Neuronal stem cell (in vitro differentiated cells): Measurements from ENCODE around the gene ADARB1.

Experiments used
- DNase-seq: peaks from one replicate; pipeline ENCODE4 v3.0.0-alpha.2; 2013; ENCODE audit warnings: low spot score
- H2AFZ ChIP-seq: one replicate; pipeline ENCODE4 v1.6.1; 2013; ENCODE audit warnings: mild to moderate bottlenecking, low read length, inconsistent platforms
- H2AK5ac ChIP-seq: 2 replicates; pipeline ENCODE4 v1.6.1; 2013; ENCODE audit warnings: low read depth, mild to moderate bottlenecking, inconsistent platforms, low read length, moderate library complexity, mixed read lengths
- H2BK120ac ChIP-seq: 2 replicates; pipeline ENCODE4 v1.6.1; 2013; ENCODE audit warnings: low read depth, mild to moderate bottlenecking, inconsistent platforms, low read length, moderate library complexity, mixed read lengths
- H2BK12ac ChIP-seq: one replicate; pipeline ENCODE4 v1.6.1; 2013; ENCODE audit warnings: low read length, inconsistent platforms
- H2BK15ac ChIP-seq: 2 replicates; pipeline ENCODE4 v1.6.1; 2013; ENCODE audit warnings: mild to moderate bottlenecking, low read length, inconsistent platforms, mixed read lengths
- H2BK5ac ChIP-seq: one replicate; pipeline ENCODE4 v1.6.1; 2013; ENCODE audit warnings: inconsistent platforms, mild to moderate bottlenecking, low read length, moderate library complexity
- H3K14ac ChIP-seq: one replicate; pipeline ENCODE4 v1.6.1; 2013; ENCODE audit warnings: low read length, inconsistent platforms
- H3K18ac ChIP-seq: 2 replicates; pipeline ENCODE4 v1.6.1; 2013; ENCODE audit warnings: low read length, inconsistent platforms
- H3K23ac ChIP-seq: 2 replicates; pipeline ENCODE4 v1.6.1; 2013; ENCODE audit warnings: low read depth, mild to moderate bottlenecking, mixed read lengths, low read length, inconsistent platforms; ENCODE audit not compliant: poor library complexity
- H3K27ac ChIP-seq: replicated peaks from 3 replicates; pipeline ENCODE4 v1.5.1; 2013; ENCODE audit warnings: low read length, inconsistent platforms
- H3K27me3 ChIP-seq, 3 experiments: 2 replicates each; pipeline ENCODE4 v1.6.1; 2013; ENCODE audit warnings: low read length in 3 of 3, mild to moderate bottlenecking in 2 of 3, inconsistent platforms in 1 of 3, low read depth in 1 of 3, mixed read lengths in 1 of 3, moderate library complexity in 1 of 3; ENCODE audit not compliant: control insufficient read depth in 3 of 3, insufficient read depth in 3 of 3
- H3K36me3 ChIP-seq, 2 donors: replicated peaks in 1 of 2; 2 replicates each; pipeline ENCODE4 v1.6.1; 2013; ENCODE audit warnings: low read length in 2 of 2; ENCODE audit not compliant: control insufficient read depth in 2 of 2, insufficient read depth in 2 of 2
- H3K4ac ChIP-seq: 2 replicates; pipeline ENCODE4 v1.6.1; 2013; ENCODE audit warnings: inconsistent platforms, mild to moderate bottlenecking, low read length, moderate library complexity
- H3K4me1 ChIP-seq, 2 donors: 1 replicate in 1 of 2; 2 replicates in 1 of 2; pipeline ENCODE4 v1.6.1; 2013; ENCODE audit warnings: low read length in 2 of 2, low read depth in 1 of 2; ENCODE audit not compliant: control insufficient read depth in 2 of 2, insufficient read depth in 1 of 2
- H3K4me2 ChIP-seq: one replicate; pipeline ENCODE4 v1.6.1; 2013; ENCODE audit warnings: mild to moderate bottlenecking, low read length, inconsistent platforms; ENCODE audit not compliant: insufficient read depth, poor library complexity, severe bottlenecking
- H3K4me3 ChIP-seq, 2 donors: 2 replicates each; pipeline ENCODE4 v1.5.1; 2013; ENCODE audit warnings: low read length in 2 of 2, mild to moderate bottlenecking in 2 of 2, inconsistent platforms in 1 of 2, moderate library complexity in 1 of 2
- H3K79me1 ChIP-seq: one replicate; pipeline ENCODE4 v1.6.1; 2013; ENCODE audit warnings: low read depth, mild to moderate bottlenecking, inconsistent platforms, low read length, moderate library complexity
- H3K9ac ChIP-seq: one replicate; pipeline ENCODE4 v1.6.1; 2013; ENCODE audit warnings: mild to moderate bottlenecking, low read depth, low read length, inconsistent platforms; ENCODE audit not compliant: poor library complexity
- H3K9me3 ChIP-seq, 2 donors: replicated peaks in 1 of 2; 2 replicates each; pipeline versions ENCODE3 to v1.6.1; 2013; ENCODE audit warnings: low read length in 2 of 2, mild to moderate bottlenecking in 2 of 2, inconsistent platforms in 1 of 2, low read depth in 1 of 2, mixed read lengths in 1 of 2, moderate library complexity in 1 of 2; ENCODE audit not compliant: control insufficient read depth in 2 of 2, insufficient read depth in 1 of 2
- H4K8ac ChIP-seq: one replicate; pipeline ENCODE4 v1.6.1; 2013; ENCODE audit warnings: low read depth, mild to moderate bottlenecking, inconsistent platforms, low read length, moderate library complexity
- H4K91ac ChIP-seq: one replicate; pipeline ENCODE4 v1.6.1; 2013; ENCODE audit warnings: low read length, low read depth, mild to moderate bottlenecking, inconsistent platforms; ENCODE audit not compliant: poor library complexity
- WGBS, 2 donors: extraction: QIAGEN DNeasy Blood & Tissue Kit; methylation state at CpG; one replicate each; pipeline ENCODE4 v1.1.7; 2013; ENCODE audit warnings: missing lambda C conversion rate in 2 of 2, mixed read lengths in 1 of 2; ENCODE audit not compliant: insufficient read length in 2 of 2, insufficient replicate concordance in 1 of 2; ENCODE audit errors: extremely low coverage in 2 of 2; 5-methylcytosine and 5-hydroxymethylcytosine counted together

The ADARB1 gene

GRCh38 chr21:45200581-45201296 is 126.4 kb downstream of the ADARB1 start:
- Histone ChIP-seq H4K91ac (no peak overlapping the region), H3K9ac (no peak overlapping the region), H3K9me3 (no peaks in the 10 kb centered on the region), H2BK5ac (no peak overlapping the region), H3K4ac (no peak overlapping the region), H3K4me2 (no peak overlapping the region), H3K27me3 (no peaks in the 10 kb centered on the region), H3K18ac (no peak overlapping the region), H3K4me3 (no peak overlapping the region), H3K23ac (no peak overlapping the region), H2BK120ac (no peak overlapping the region), H3K36me3 (peaks cover 0 to 2% of the 10 kb centered on the region in 2 donors), H3K14ac (no peak overlapping the region), H3K4me1 (no peaks in the 10 kb centered on the region), H3K79me1 (no peaks in the 10 kb centered on the region), H2AK5ac (no peak overlapping the region), H4K8ac (no peak overlapping the region), H2BK12ac (no peak overlapping the region), H2BK15ac (no peak overlapping the region), H2AFZ (no peak overlapping the region), H3K27ac (no peak overlapping the region)
- WGBS, 2 donors = no CpG with 5 or more reads among the region's 16 CpGs
- no peak for DNase-seq

- Histone ChIP-seq H2AFZ (no peak overlapping the region), H3K4me3 (no peak overlapping the region), H3K9me3 (no peaks in the 10 kb centered on the region), H2AK5ac (no peak overlapping the region), H2BK15ac (no peak overlapping the region), H3K4me2 (no peak overlapping the region), H4K91ac (no peak overlapping the region), H3K27ac (no peak overlapping the region), H3K23ac (peak overlapping the region; percentile 73), H3K79me1 (no peaks in the 10 kb centered on the region), H3K18ac (peak overlapping the region; percentile 34), H2BK5ac (no peak overlapping the region), H3K4ac (no peak overlapping the region), H3K9ac (no peak overlapping the region), H3K14ac (peak overlapping the region; percentile 50), H2BK120ac (no peak overlapping the region), H2BK12ac (peak overlapping the region; percentile 79), H3K4me1 (no peaks in the 10 kb centered on the region), H3K27me3 (no peaks in the 10 kb centered on the region), H3K36me3 (peaks cover 0 to 2% of the 10 kb centered on the region in 2 donors), H4K8ac (no peak overlapping the region)
- DNase-seq = no peak
- WGBS, 2 donors = no CpG with 5 or more reads among the region's 9 CpGs
Measured at GRCh38 chr21:45202344-45202743, 128.0 kb downstream of the ADARB1 start.

- no peak overlapping the region for H3K4me3 ChIP-seq
- WGBS, 2 donors = no CpG with 5 or more reads among the region's 16 CpGs
- H3K4me1 ChIP-seq = no peaks in the 10 kb centered on the region
- H2AK5ac ChIP-seq = no peak overlapping the region
- H3K18ac ChIP-seq = no peak overlapping the region
- no peak overlapping the region for H3K4ac ChIP-seq
- peak overlapping the region; percentile 45 for H3K9ac ChIP-seq
- no peak for DNase-seq
- H4K91ac ChIP-seq = no peak overlapping the region
- no peaks in the 10 kb centered on the region for H3K27me3 ChIP-seq
- no peaks in the 10 kb centered on the region for H3K9me3 ChIP-seq
- H3K14ac ChIP-seq = peak overlapping the region; percentile 50
- no peak overlapping the region for H2BK5ac ChIP-seq
- peak overlapping the region; percentile 73 for H3K23ac ChIP-seq
- no peak overlapping the region for H2AFZ ChIP-seq
- H2BK15ac ChIP-seq = no peak overlapping the region
- no peaks in the 10 kb centered on the region for H3K36me3 ChIP-seq
- H4K8ac ChIP-seq = no peak overlapping the region
- H2BK120ac ChIP-seq = no peak overlapping the region
- peak overlapping the region; percentile 79 for H2BK12ac ChIP-seq
- no peaks in the 10 kb centered on the region for H3K79me1 ChIP-seq
- no peak overlapping the region for H3K4me2 ChIP-seq
- H3K27ac ChIP-seq = no peak overlapping the region
Measured at GRCh38 chr21:45202889-45203288, 128.5 kb downstream of the ADARB1 start.

GRCh38 chr21:45203983-45204382 is 129.6 kb downstream of the ADARB1 start:
- H3K9me3 ChIP-seq = peaks cover 0 to 1% of the 10 kb centered on the region in 2 donors
- no peaks in the 10 kb centered on the region for H3K79me1 ChIP-seq
- no peak overlapping the region for H3K23ac ChIP-seq
- H3K4me1 ChIP-seq = no peaks in the 10 kb centered on the region
- no peak overlapping the region for H3K14ac ChIP-seq
- H2BK120ac ChIP-seq = no peak overlapping the region
- no peak overlapping the region for H3K4me3 ChIP-seq
- H3K36me3 ChIP-seq = no peaks in the 10 kb centered on the region
- WGBS, 2 donors = no CpG with 5 or more reads among the region's 8 CpGs
- no peak overlapping the region for H2AK5ac ChIP-seq
- no peaks in the 10 kb centered on the region for H3K27me3 ChIP-seq
- no peak overlapping the region for H2BK5ac ChIP-seq
- H3K4me2 ChIP-seq = no peak overlapping the region
- H2AFZ ChIP-seq = no peak overlapping the region
- no peak overlapping the region for H3K4ac ChIP-seq
- no peak overlapping the region for H3K18ac ChIP-seq
- H2BK15ac ChIP-seq = no peak overlapping the region
- H4K8ac ChIP-seq = no peak overlapping the region
- no peak overlapping the region for H3K9ac ChIP-seq
- no peak overlapping the region for H4K91ac ChIP-seq
- H3K27ac ChIP-seq = no peak overlapping the region
- no peak overlapping the region for H2BK12ac ChIP-seq
- DNase-seq = no peak
